HFF-Myc (cell line): ENCODE measurements around the gene BCL7A.

Experiments
- DNase-seq: peaks from one replicate; pipeline ENCODE4 v3.0.0-alpha.2; 2011; ENCODE audit warnings: low read depth; ENCODE audit errors: extremely low read depth
- H3K4me3 ChIP-seq: replicated peaks from 2 replicates; pipeline ENCODE4 v1.5.1; 2011; ENCODE audit warnings: low read depth, mild to moderate bottlenecking, control low read depth, low read length
- TF ChIP-seq, protein P1 (sequence below): IDR thresholded peaks from 2 replicates; pipeline ENCODE4 v1.5.1; 2012; ENCODE audit warnings: mild to moderate bottlenecking, low read depth, low read length, control low read depth; ENCODE audit errors: missing control alignments

Gene BCL7A

DNA sequence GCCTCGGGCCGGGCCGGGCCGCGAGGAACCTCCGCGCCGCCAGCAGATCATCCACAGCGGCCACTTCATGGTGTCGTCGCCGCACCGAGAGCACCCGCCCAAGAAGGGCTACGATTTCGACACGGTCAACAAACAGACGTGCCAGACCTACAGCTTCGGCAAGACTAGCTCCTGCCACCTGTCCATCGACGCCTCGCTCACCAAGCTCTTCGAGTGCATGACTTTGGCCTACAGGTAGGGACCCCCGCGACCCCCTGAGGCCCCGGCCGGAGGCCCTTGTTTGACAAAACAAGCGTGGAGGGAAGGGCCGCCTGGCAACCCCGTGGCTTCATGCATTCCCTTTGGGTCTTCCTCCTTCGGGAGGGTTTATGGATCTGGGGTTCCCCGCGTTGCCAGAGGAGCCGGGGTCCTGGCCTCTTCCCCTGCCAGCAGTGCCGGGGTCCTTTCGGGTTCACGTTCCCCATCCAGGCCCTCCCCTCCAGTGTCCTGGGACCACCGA, 57.4 kb downstream of the BCL7A start:
- TF ChIP-seq, protein P1, sequence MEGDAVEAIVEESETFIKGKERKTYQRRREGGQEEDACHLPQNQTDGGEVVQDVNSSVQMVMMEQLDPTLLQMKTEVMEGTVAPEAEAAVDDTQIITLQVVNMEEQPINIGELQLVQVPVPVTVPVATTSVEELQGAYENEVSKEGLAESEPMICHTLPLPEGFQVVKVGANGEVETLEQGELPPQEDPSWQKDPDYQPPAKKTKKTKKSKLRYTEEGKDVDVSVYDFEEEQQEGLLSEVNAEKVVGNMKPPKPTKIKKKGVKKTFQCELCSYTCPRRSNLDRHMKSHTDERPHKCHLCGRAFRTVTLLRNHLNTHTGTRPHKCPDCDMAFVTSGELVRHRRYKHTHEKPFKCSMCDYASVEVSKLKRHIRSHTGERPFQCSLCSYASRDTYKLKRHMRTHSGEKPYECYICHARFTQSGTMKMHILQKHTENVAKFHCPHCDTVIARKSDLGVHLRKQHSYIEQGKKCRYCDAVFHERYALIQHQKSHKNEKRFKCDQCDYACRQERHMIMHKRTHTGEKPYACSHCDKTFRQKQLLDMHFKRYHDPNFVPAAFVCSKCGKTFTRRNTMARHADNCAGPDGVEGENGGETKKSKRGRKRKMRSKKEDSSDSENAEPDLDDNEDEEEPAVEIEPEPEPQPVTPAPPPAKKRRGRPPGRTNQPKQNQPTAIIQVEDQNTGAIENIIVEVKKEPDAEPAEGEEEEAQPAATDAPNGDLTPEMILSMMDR, result no peak
- DNase-seq, result no peak
- peak overlapping the region; percentile 75 for H3K4me3 ChIP-seq

DNA sequence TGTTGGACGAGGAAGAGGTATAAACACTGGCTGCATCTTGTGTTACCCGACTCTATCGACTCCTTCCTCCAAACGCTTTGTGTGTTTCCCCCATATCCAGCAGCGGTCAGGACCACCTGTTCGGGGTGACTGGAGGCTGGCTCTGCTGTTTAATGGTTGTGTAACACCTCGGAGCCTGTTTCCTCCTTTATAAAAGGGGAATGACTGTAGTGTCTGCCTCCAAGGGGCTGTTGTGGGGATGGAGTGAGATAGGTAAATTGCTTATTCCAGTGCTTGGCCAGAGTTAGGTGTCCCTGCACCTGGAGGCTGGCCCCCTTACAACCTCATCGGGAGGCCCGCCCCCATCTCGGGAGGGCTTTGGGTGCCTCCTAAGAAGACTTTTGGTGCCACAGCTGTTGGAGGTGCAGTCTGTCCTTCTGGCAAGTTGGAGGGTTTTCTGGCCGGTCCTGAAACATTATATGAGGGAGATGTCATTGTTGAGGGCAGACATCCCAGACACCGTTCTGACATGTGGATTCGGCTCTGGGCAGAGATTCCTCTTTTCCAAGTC, 57.9 kb downstream of the BCL7A start:
- no peak for DNase-seq
- TF ChIP-seq, protein P1, result no peak
- H3K4me3 ChIP-seq, result peak overlapping the region; percentile 75

DNA sequence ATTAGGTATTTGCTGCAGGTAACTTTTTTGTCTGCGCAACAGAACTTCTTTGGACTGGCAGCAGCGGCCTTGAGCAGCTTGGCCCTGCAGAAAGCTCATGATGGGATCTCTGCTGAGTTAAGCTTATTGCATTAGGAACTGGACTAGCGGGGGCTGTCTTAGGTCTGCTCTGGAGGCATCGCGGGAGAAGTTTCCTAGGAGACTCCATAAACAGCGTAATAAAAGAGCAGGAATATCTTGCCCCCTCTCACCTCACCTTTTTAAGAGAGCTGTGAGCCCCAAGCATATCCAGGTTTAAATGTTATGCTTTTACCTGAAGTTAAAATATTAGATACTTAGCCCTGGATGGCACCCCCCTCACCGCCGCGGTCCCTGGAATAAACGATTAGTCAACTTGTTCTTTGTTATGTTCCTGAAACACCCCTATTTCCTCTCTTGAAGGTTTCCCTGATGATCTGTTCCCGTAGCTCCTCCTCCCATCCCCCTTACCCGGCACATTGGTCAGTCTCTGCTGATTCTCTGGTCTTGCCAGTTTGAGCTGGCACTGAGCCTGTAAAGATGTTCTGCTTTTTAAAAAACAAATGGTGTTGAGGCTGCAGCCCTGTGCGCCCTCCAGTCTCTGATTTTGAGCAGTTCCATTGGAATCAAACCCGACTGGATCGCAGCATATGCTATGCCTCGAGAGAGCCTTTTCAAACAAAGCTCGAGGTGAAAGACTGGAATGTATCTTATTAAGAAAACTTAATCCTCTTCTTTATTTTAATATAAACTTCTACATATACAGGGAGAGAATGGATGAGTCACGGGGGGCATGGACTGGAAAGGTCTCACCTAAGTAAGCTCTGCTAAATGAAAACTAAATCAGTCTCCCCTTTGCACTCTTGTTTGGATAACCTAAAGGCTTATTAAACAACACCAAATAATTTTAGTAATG, 58.7 kb downstream of the BCL7A start:
- peak; percentile 61 for DNase-seq
- peak overlapping the region; percentile 75 for H3K4me3 ChIP-seq
- TF ChIP-seq, protein P1, result no peak

DNA sequence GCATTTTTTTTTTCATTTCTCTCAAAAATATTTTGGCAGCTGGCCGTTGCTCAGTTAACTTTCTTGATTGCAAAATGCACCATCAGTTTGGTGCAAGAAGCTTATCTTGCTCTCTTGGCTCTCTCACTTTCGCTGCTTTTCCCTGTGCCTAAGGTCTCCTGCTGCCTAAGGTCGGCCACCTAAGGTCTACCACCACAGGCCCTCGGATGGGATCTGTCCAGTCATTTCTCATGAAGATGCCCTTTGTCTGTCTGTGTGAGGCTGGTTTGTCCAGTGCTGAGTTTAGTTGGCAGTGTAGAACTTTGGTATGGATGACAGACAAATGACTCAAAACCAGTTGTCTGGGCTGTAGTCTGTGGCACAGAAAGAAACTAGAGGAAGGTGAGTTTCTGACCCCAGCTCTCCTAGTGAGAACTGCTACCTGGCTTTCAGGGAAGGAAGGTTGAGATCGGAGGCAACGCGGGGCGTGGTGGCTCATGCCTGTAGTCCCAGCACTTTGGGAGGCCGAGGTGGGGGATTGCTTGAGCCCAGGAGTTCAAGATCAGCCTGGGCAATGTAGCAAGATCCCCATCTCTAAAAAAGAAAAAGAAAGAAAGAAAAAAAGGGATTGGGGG, 59.5 kb downstream of the BCL7A start:
- no peak for DNase-seq
- TF ChIP-seq, protein P1, result no peak
- peak overlapping the region; percentile 75 for H3K4me3 ChIP-seq

DNA sequence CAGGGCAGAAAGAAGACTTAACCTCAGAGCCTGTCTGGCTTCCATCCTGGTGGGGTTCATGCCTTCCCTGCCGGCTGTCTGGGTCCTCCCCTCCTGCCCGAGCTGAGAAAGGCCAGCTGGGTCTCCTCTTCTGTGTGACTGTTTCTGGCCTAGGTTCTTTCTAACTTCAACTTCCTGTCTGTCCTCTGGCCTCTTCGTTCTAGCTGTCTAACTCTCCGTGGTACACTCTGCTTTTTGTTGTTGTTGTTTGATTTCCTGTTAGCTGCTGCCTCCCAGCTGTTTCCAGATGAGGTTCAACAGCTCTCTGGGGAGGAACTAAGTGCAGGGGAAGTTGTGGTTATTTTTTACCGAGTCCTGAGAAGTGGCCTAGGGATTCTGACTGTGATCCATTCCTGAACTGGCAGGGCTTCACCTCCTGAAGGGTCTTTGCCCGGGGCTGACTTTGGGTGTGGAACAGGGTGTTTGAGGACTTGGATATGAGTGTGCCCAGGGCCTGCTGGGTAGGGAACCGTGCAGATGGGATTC, 60.1 kb downstream of the BCL7A start:
- no peak for DNase-seq
- H3K4me3 ChIP-seq, result peak overlapping the region; percentile 75
- TF ChIP-seq, protein P1, result no peak

DNA sequence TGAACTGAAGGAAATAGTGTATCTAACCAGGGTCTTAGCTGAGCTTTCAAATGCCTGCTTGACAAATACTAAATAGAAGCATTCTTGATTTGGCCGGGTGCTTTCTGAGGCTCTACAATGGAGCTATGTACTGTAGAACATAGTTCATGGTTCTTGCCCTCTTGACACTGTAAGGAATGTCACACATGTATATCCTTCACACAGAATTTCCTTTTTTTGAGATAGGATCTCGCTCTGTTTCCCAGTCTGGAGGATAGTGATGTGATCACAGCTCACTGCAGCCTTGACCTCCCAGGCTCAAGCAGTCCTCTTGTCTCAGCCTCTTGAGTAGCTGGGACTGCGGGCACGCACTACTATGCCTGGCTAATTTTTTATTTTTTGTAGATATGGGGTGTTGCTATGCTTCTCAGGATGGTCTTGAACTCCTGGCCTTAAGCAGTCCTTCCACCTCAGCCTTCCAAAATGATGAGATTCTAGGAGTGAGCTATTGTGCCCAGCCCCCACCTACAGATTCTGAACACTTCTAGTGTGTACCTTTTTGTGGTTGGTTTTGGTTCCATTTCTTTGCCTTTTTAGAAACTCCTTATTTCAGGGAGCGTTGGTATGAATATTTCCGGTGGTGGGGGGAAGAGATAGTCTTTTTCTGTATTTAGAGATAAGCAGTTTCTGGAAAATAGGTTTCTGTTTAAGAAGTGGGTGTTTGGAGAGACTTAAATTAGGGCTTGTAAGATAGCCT, 61.1 kb downstream of the BCL7A start:
- H3K4me3 ChIP-seq, result no peak overlapping the region
- no peak for DNase-seq
- TF ChIP-seq, protein P1, result no peak
